GM23338 (cell line): ENCODE data around the gene RBM23. TPM values are rescaled to one million over a fixed set of nuclear protein-coding genes. Genes with fewer than 3 reads are reported as not detected.

ENCODE experiments used
- ATAC-seq: fragments of 200-7000 bp; cut with Tn5 transposase; 3 replicates; pipeline ENCODE4 v1.9.1; 2020
- DNase-seq: peaks from one replicate; pipeline ENCODE4 v3.0.0-alpha.2; 2015; ENCODE audit warnings: low spot score
- H2AFZ ChIP-seq: fragments of 200-600 bp; sonication (generic); 2 replicates; pipeline ENCODE4 v1.8.0; 2016; ENCODE audit warnings: antibody characterized with exemption, mild to moderate bottlenecking, moderate library complexity
- H3F3A ChIP-seq: fragments of 200-600 bp; sonication (generic); replicated peaks from 2 replicates; pipeline ENCODE4 v1.8.0; 2017; ENCODE audit warnings: antibody characterized with exemption, mixed run types, low read depth
- H3K27ac ChIP-seq: fragments of 200-600 bp; sonication (generic); 2 replicates; pipeline ENCODE4 v1.6.1; 2016; ENCODE audit warnings: low read depth
- H3K27me3 ChIP-seq: fragments of 200-600 bp; sonication (generic); 2 replicates; pipeline ENCODE4 v1.8.0; 2016; ENCODE audit warnings: mild to moderate bottlenecking, mixed run types, moderate library complexity; ENCODE audit not compliant: insufficient read depth
- H3K36me3 ChIP-seq: fragments of 200-600 bp; sonication (generic); 2 replicates; pipeline ENCODE4 v1.8.0; 2016; ENCODE audit warnings: mild to moderate bottlenecking; ENCODE audit not compliant: insufficient read depth
- H3K4me1 ChIP-seq: fragments of 200-600 bp; sonication (generic); 2 replicates; pipeline ENCODE4 v1.8.0; 2016; ENCODE audit warnings: mild to moderate bottlenecking, moderate library complexity; ENCODE audit not compliant: insufficient read depth
- H3K4me2 ChIP-seq: fragments of 200-600 bp; sonication (generic); 2 replicates; pipeline ENCODE4 v1.7.1; 2017; ENCODE audit warnings: mixed run types
- H3K4me3 ChIP-seq: fragments of 200-600 bp; sonication (generic); 2 replicates; pipeline ENCODE4 v1.6.1; 2016; ENCODE audit warnings: mixed run types
- H3K79me2 ChIP-seq: fragments of 200-600 bp; sonication (generic); replicated peaks from 2 replicates; pipeline ENCODE4 v1.8.0; 2017; ENCODE audit warnings: mild to moderate bottlenecking; ENCODE audit not compliant: insufficient read depth
- H3K9me2 ChIP-seq: fragments of 200-600 bp; sonication (generic); 2 replicates; pipeline ENCODE4 v1.8.0; 2017; ENCODE audit not compliant: insufficient read depth
- H4K20me1 ChIP-seq: fragments of 200-600 bp; sonication (generic); replicated peaks from 2 replicates; pipeline ENCODE4 v1.8.0; 2017; ENCODE audit warnings: mild to moderate bottlenecking; ENCODE audit not compliant: insufficient read depth
- H3K27ac Mint-ChIP-seq: 2 replicates; pipeline ENCODE4 v1.8.0; 2020; ENCODE audit warnings: inconsistent platforms, mild to moderate bottlenecking, moderate library complexity, mixed read lengths
- H3K27me3 Mint-ChIP-seq: 3 replicates; pipeline ENCODE4 v1.8.0; 2022; ENCODE audit warnings: low read depth, mild to moderate bottlenecking, moderate library complexity, mixed read lengths, inconsistent platforms; ENCODE audit not compliant: insufficient read depth, poor library complexity
- H3K36me3 Mint-ChIP-seq: 3 replicates; pipeline ENCODE4 v1.8.0; 2021; ENCODE audit warnings: low read depth, mild to moderate bottlenecking, inconsistent platforms, moderate library complexity, mixed read lengths
- H3K4me1 Mint-ChIP-seq: 3 replicates; pipeline ENCODE4 v1.8.0; 2020; ENCODE audit warnings: mild to moderate bottlenecking, inconsistent platforms, mixed read lengths
- H3K4me3 Mint-ChIP-seq: 3 replicates; pipeline ENCODE4 v1.8.0; 2021; ENCODE audit warnings: moderate library complexity, mild to moderate bottlenecking, inconsistent platforms, mixed read lengths
- H3K9me3 Mint-ChIP-seq: 3 replicates; pipeline ENCODE4 v1.8.0; 2020; ENCODE audit warnings: moderate library complexity, mild to moderate bottlenecking, inconsistent platforms, mixed read lengths
- EZH2 ChIP-seq: fragments of 200-600 bp; sonication (generic); IDR thresholded peaks from one replicate; pipeline ENCODE4 v1.8.0; 2017; ENCODE audit warnings: antibody characterized with exemption, mild to moderate bottlenecking, low read depth; ENCODE audit not compliant: unreplicated experiment
- EZH2phosphoT487 ChIP-seq: fragments of 200-600 bp; sonication (generic); IDR thresholded peaks from one replicate; pipeline ENCODE4 v1.8.1; 2018; ENCODE audit warnings: antibody characterized with exemption; ENCODE audit not compliant: unreplicated experiment
- NANOG ChIP-seq: IDR thresholded peaks from 2 replicates; pipeline ENCODE4 v1.6.1; 2016; ENCODE audit warnings: antibody characterized with exemption, borderline replicate concordance
- REST ChIP-seq: IDR thresholded peaks from one replicate; pipeline ENCODE4 v1.6.1; 2018; ENCODE audit warnings: antibody characterized with exemption; ENCODE audit not compliant: unreplicated experiment
- ZNF462 ChIP-seq: fragments of 250-450 bp; sonication (Bioruptor Pico); IDR thresholded peaks from 2 replicates; pipeline ENCODE4 v1.5.0; 2020; ENCODE audit warnings: mild to moderate bottlenecking, moderate library complexity
- polyA plus RNA-seq: library from polyadenylated mRNA; unstranded; fragments of >200 nt; fragmentation: Nextera tagmentation; extraction: Ambion mirVana; gene quantifications from 2 replicates; pipeline ENCODE4 v1.2.1, GENCODE V29; 2016
- small RNA-seq: library from RNA; depleted of rRNA; stranded (forward); fragments of <200 nt; gene quantifications from one replicate; pipeline ENCODE3, GENCODE V24; 2014; ENCODE audit warnings: low replicate concordance
- total RNA-seq: library from RNA; depleted of rRNA; stranded (reverse); fragments of >200 nt; shearing (Covaris generic); gene quantifications from 2 replicates; pipeline ENCODE4 v1.2.3, GENCODE V29; 2014; rRNA removed

RBM23 gene
- total and polyA plus RNA-seq, 2 experiments from 2014 or later: 14.4 to 52.8 TPM

- H4K20me1 ChIP-seq: no peaks in the 10 kb centered on the region
Observed at GRCh38 chr14:22844221-22845102, 74.5 kb downstream of the RBM23 start.

More at GRCh38 chr14:22844221-22845102, 74.5 kb downstream of the RBM23 start:
- Histone ChIP-seq H3K36me3 (no peaks in the 10 kb centered on the region; the same call in 1 of the 2 replicates), H3K4me1 (peaks cover 18% of the 10 kb centered on the region), H3K79me2 (peaks cover 2% of the 10 kb centered on the region), H3K4me2 (no peak overlapping the region), H3K27me3 (no peaks in the 10 kb centered on the region), H3K4me3 (no peak overlapping the region), H3F3A (peaks cover 12% of the 10 kb centered on the region), H2AFZ (no peak overlapping the region), H3K9me2 (no peaks in the 10 kb centered on the region), H3K27ac (no peak overlapping the region)
- Mint-ChIP-seq H3K9me3 (no peaks in the 10 kb centered on the region), H3K36me3 (peaks cover 49% of the 10 kb centered on the region), H3K27ac (no peak overlapping the region), H3K27me3 (peaks cover 12% of the 10 kb centered on the region), H3K4me3 (no peak overlapping the region), H3K4me1 (peaks cover 28% of the 10 kb centered on the region)
- DNase-seq: no peak
- no peak for ATAC-seq
- no peak for TF ChIP-seq EZH2phosphoT487
- no peak for TF ChIP-seq EZH2
- TF ChIP-seq REST: no peak
- no peak for TF ChIP-seq NANOG
- no peak for TF ChIP-seq ZNF462 (CRISPR knock-in tag)

Small RNAs within 50 kb of the gene (small RNA-seq; reads per million reads assigned to genes)
- not detected for gene RF00019

Other genes with a start within 250 kb of the RBM23 start
- 89.9 and 91.7 TPM in 2 replicates for gene OXA1L, start 152.5 kb downstream of the RBM23 start, total RNA-seq
- 57.6 and 61.7 TPM in 2 replicates for gene OXA1L, start 152.5 kb downstream of the RBM23 start, polyA plus RNA-seq
- 3.6 and 6.1 TPM in 2 replicates for gene SLC7A7, start 103.7 kb downstream of the RBM23 start, total RNA-seq
- 2.7 and 4.1 TPM in 2 replicates for gene SLC7A7, start 103.7 kb downstream of the RBM23 start, polyA plus RNA-seq
- 131 and 138 TPM in 2 replicates for gene MRPL52, start 89.3 kb downstream of the RBM23 start, total RNA-seq
- 617 and 691 TPM in 2 replicates for gene MRPL52, start 89.3 kb downstream of the RBM23 start, polyA plus RNA-seq
- 48.9 and 56.4 TPM in 2 replicates for gene MMP14, start 82.6 kb downstream of the RBM23 start, total RNA-seq
- 6.5 and 7.0 TPM in 2 replicates for gene MMP14, start 82.6 kb downstream of the RBM23 start, polyA plus RNA-seq
- 16.5 and 18.1 TPM in 2 replicates for gene LRP10, start 47.4 kb downstream of the RBM23 start, total RNA-seq
- 5.4 and 6.4 TPM in 2 replicates for gene LRP10, start 47.4 kb downstream of the RBM23 start, polyA plus RNA-seq
- gene REM2, start 35.9 kb downstream of the RBM23 start, total RNA-seq: 0.31 and 1.2 TPM in 2 replicates
- 2.9 and 3.0 TPM in 2 replicates for gene REM2, start 35.9 kb downstream of the RBM23 start, polyA plus RNA-seq
- 123 and 124 TPM in 2 replicates for gene PRMT5, start 10.2 kb upstream of the RBM23 start, total RNA-seq
- 68.8 and 74.5 TPM in 2 replicates for gene PRMT5, start 10.2 kb upstream of the RBM23 start, polyA plus RNA-seq
- 60.4 and 85.3 TPM in 2 replicates for gene HAUS4, start 37.9 kb upstream of the RBM23 start, total RNA-seq
- gene HAUS4, start 37.9 kb upstream of the RBM23 start, polyA plus RNA-seq: 20.8 and 24.6 TPM in 2 replicates
- gene AJUBA, start 63.4 kb upstream of the RBM23 start, total RNA-seq: 45.8 and 55.9 TPM in 2 replicates
- 11.8 and 12.5 TPM in 2 replicates for gene AJUBA, start 63.4 kb upstream of the RBM23 start, polyA plus RNA-seq
- gene C14orf93, start 91.0 kb upstream of the RBM23 start, total RNA-seq: 11.7 and 12.4 TPM in 2 replicates
- gene C14orf93, start 91.0 kb upstream of the RBM23 start, polyA plus RNA-seq: 3.5 and 4.1 TPM in 2 replicates
- gene PSMB5, start 115.8 kb upstream of the RBM23 start, total RNA-seq: 229 and 265 TPM in 2 replicates
- 341 and 367 TPM in 2 replicates for gene PSMB5, start 115.8 kb upstream of the RBM23 start, polyA plus RNA-seq
- 0.07 and 0.19 TPM in 2 replicates for gene PSMB11, start 123.1 kb upstream of the RBM23 start, total RNA-seq
- not detected in 2 replicates for gene PSMB11, start 123.1 kb upstream of the RBM23 start, polyA plus RNA-seq
- gene CDH24, start 138.4 kb upstream of the RBM23 start, total RNA-seq: 16.9 and 17.8 TPM in 2 replicates
- 4.4 and 6.2 TPM in 2 replicates for gene CDH24, start 138.4 kb upstream of the RBM23 start, polyA plus RNA-seq
- gene ACIN1, start 176.0 kb upstream of the RBM23 start, total RNA-seq: 169 and 172 TPM in 2 replicates
- 73.6 and 76.1 TPM in 2 replicates for gene ACIN1, start 176.0 kb upstream of the RBM23 start, polyA plus RNA-seq
- 49.4 and 57.4 TPM in 2 replicates for gene C14orf119, start 176.4 kb upstream of the RBM23 start, total RNA-seq
- 114 and 118 TPM in 2 replicates for gene C14orf119, start 176.4 kb upstream of the RBM23 start, polyA plus RNA-seq
- not detected in 2 replicates for gene CIROP, start 185.8 kb upstream of the RBM23 start, total RNA-seq
- not detected in 2 replicates for gene CIROP, start 185.8 kb upstream of the RBM23 start, polyA plus RNA-seq
- gene CEBPE, start 200.1 kb upstream of the RBM23 start, total RNA-seq: not detected in 2 replicates
- not detected in 2 replicates for gene CEBPE, start 200.1 kb upstream of the RBM23 start, polyA plus RNA-seq